ENCODE data around the gene CLCN7.

CLCN7 gene

GRCh38 chr16:1474796-1475551 is at the start of gene CLCN7:
CLCN7 (minus strand) TSS chr16:1475028; CDS start chr16:1474974, 54 bp downstream.
- peak; percentile 93 for DNase-seq

GRCh38 chr16:1524366-1524765 is 49.5 kb upstream of the CLCN7 start:
- DNase-seq, result no peak

GRCh38 chr16:1523581-1524245 is 48.9 kb upstream of the CLCN7 start:
- no peak for DNase-seq

- no peak for DNase-seq
These were observed 45.6 kb upstream of the CLCN7 start for GRCh38 chr16:1520461-1520860.

GRCh38 chr16:1519831-1520230 is 45.0 kb upstream of the CLCN7 start:
- DNase-seq, result no peak

- DNase-seq, result no peak
These were observed 43.9 kb upstream of the CLCN7 start for GRCh38 chr16:1518626-1519135.

GRCh38 chr16:1514507-1514906 is 39.7 kb upstream of the CLCN7 start:
- DNase-seq, result no peak

GRCh38 chr16:1512774-1513173 is 37.9 kb upstream of the CLCN7 start:
- DNase-seq, result no peak

GRCh38 chr16:1511662-1512569 is 37.1 kb upstream of the CLCN7 start:
- DNase-seq, result peak; percentile 13

GRCh38 chr16:1510941-1511351 is 36.1 kb upstream of the CLCN7 start:
- DNase-seq, result no peak

- DNase-seq, result no peak
These were observed 35.4 kb upstream of the CLCN7 start for GRCh38 chr16:1510272-1510671.

GRCh38 chr16:1509307-1510221 is 34.7 kb upstream of the CLCN7 start:
- no peak for DNase-seq

- no peak for DNase-seq
These were observed 33.8 kb upstream of the CLCN7 start for GRCh38 chr16:1508494-1509187.

- DNase-seq, result no peak
These were observed 31.8 kb upstream of the CLCN7 start for GRCh38 chr16:1506494-1507213.

- no peak for DNase-seq
These were observed 31.1 kb upstream of the CLCN7 start for GRCh38 chr16:1505912-1506311.

- no peak for DNase-seq
These were observed 30.4 kb upstream of the CLCN7 start for GRCh38 chr16:1505073-1505844.

- no peak for DNase-seq
These were observed 28.5 kb upstream of the CLCN7 start for GRCh38 chr16:1503110-1503955.

- DNase-seq, result no peak
These were observed 27.5 kb upstream of the CLCN7 start for GRCh38 chr16:1502092-1503004.
